ENCODE data around the gene GRAPL.
"Not testable (repeated sequence)": the region's sequence is repeated elsewhere in the genome, so short reads cannot be mapped to it uniquely, and the experiment has no call there.

The GRAPL gene

DNA sequence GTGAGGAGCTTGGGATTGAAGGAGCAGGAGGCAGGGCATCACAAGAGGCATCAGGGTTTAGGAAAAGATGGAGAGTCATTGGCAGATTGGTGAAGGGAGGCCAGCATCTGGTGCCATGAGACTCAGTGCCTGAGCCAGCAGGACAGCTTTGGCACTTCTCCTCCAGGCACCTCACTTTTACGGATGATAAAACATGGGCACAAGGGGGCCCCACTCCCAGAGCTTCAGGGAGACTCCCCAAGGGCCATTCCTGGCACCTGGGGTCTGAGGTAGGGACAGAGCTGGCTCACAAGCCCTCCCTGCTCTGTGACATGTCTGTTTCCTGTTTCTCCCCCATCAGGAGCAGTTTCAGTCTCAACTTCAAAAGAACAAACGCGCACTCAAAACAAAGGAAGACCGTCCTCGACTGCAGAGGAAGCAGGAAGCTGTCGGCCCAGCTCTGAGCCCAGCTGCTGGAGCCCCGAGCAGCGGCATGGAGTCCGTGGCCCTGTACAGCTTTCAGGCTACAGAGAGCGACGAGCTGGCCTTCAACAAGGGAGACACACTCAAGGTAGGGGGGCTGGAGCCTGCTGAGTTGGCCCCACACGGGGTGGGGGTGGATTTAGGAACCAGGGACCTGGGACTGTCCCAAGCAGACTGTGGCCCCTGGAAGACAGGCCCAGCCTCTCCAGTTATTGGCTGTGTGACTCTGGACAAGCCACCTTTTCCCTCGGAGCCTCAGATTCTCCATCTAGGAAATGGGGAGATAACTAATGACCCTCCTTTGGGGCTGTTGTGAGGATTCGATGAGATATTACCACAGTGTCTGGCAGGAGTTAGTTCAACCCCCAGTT lies at the start of gene GRAPL:
TSS of gene GRAPL (plus strand) at position 442 of the 833 bp plus-strand sequence. CDS start at position 473, 31 bp downstream.
- not testable (repeated sequence) for DNase-seq (ENCODE audit: low read depth); H3K4me3 ChIP-seq (ENCODE audit: low read depth, low read length)

- not testable (repeated sequence) for DNase-seq (ENCODE audit: low read depth); H3K4me3 ChIP-seq (ENCODE audit: low read depth, low read length)
Measured at GRCh38 chr17:19088804-19089685, 38.3 kb upstream of the GRAPL start.

GRCh38 chr17:19090058-19090772 lies 37.2 kb upstream of the GRAPL start:
- H3K4me3 ChIP-seq (ENCODE audit: low read depth, low read length); DNase-seq (ENCODE audit: low read depth): not testable (repeated sequence)

GRCh38 chr17:19092737-19093683 lies 34.4 kb upstream of the GRAPL start:
- peak; percentile 87 for DNase-seq (ENCODE audit: low read depth)
- not testable (repeated sequence) for H3K4me3 ChIP-seq (ENCODE audit: low read depth, low read length)

DNA sequence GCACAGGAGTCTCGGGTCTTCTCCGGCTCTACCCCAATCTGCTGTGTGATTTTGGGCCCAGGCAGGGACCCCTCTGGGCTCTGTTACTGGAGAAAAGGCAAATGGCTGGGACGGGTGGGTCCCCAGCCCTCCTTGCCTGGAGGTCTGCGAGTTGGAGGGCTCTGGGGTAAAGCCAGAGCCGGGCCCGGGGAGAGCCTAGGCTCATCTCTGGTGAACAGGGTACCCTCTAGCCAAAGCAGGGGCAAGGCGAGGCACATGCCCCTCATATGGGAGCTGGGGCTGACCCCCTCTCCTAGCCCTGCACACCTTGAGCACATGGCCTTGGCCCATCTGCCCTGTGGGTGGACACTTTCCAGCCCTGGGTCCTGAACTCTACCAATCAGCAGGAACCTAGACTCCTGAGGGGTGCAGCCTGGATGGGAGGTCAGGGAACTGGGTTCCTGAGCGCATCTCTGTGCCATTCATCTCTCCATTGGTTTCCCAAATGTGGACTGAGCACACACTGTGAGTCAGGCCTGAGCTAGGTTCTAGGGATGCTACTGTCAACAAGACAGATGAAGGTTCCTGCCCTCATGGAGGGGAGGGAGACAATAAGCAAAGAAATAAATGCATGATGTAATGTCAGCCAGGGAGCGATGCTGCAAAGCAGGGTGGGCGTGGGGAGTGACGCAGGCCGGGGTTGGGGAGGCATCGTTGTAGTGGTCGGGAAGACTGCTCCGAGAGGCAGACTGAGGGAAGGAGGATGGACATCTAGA lies 33.5 kb upstream of the GRAPL start:
- not testable (repeated sequence) for H3K4me3 ChIP-seq (ENCODE audit: low read depth, low read length); DNase-seq (ENCODE audit: low read depth)

DNA sequence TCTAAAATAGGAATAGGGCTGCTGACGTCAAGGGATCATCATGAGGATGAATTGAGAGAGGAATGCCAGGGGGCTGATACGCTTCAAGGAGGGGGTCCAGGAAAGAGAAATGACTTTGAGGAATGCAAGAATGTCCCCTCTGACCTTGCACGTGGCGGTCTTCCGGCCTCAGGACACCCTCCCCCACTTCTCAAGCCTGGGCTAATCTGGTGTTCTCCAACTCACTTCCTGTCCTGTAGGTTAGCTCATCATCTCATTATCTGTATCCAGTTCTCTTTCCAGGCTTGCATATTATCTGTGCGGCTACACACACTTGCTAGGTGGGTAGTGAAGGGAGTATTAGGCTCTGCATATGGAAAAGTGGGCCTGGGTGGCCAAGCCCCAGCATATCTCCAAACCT lies 18.9 kb upstream of the GRAPL start:
- not testable (repeated sequence) for DNase-seq (ENCODE audit: low read depth); H3K4me3 ChIP-seq (ENCODE audit: low read depth, low read length)

DNA sequence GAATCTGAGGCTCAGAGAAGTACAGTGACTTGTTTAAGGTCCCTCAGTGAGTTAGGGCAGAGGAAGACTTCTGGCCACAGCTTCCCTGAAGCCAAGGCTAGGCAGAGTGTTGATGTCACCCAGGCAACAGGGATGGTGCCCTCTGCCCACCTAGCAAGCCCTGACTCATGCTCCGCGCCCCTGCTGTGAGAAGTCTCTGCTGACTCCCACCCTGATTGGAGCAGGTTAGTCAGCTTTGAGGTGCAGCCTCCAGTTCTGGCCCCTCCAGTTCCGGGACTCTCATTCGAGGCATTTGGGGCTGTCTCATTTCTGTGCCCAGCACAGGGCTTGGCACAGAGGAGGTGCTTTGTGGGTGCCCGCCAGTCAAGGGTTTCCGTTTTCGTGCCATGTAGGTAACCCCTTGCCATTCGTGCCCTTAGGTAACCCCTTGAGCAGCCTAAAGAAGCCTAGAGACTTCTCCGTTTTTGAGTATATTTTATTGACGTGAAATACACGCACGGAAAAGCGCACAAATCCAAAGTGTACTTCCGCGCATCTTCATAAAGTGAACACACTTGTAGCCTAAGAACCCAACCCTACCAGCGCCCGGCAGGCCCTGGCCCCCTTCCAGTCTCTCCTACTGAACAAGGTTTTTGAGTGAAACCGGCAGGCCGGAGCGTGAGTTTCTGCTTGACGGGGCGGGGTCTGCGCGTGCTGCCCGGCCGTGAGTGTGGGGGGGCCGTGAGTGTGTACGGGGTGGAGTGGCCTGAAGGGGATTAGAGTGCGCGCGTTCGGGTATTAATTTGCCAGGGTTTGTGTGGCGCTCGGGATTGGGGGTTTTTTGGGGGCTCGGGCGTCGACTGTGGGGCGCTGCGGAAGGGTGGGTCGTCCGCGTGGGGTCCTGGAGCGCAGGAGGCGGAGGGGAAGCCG lies 16.9 kb upstream of the GRAPL start:
- not testable (repeated sequence) for DNase-seq (ENCODE audit: low read depth)
- H3K4me3 ChIP-seq (ENCODE audit: low read depth, low read length) = peak overlapping the region; percentile 37

- peak overlapping the region; percentile 42 for H3K4me3 ChIP-seq (ENCODE audit: low read depth, low read length)
- TF ChIP-seq, protein P1, sequence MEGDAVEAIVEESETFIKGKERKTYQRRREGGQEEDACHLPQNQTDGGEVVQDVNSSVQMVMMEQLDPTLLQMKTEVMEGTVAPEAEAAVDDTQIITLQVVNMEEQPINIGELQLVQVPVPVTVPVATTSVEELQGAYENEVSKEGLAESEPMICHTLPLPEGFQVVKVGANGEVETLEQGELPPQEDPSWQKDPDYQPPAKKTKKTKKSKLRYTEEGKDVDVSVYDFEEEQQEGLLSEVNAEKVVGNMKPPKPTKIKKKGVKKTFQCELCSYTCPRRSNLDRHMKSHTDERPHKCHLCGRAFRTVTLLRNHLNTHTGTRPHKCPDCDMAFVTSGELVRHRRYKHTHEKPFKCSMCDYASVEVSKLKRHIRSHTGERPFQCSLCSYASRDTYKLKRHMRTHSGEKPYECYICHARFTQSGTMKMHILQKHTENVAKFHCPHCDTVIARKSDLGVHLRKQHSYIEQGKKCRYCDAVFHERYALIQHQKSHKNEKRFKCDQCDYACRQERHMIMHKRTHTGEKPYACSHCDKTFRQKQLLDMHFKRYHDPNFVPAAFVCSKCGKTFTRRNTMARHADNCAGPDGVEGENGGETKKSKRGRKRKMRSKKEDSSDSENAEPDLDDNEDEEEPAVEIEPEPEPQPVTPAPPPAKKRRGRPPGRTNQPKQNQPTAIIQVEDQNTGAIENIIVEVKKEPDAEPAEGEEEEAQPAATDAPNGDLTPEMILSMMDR (conservative IDR thresholded peaks at IDR 0.05; ENCODE audit: low read depth, low read length) = peak; percentile 18
- DNase-seq (ENCODE audit: low read depth) = peak; percentile 65
Measured at GRCh38 chr17:19111111-19111711, 16.2 kb upstream of the GRAPL start.

GRCh38 chr17:19111801-19112458 lies 15.5 kb upstream of the GRAPL start:
- DNase-seq (ENCODE audit: low read depth); H3K4me3 ChIP-seq (ENCODE audit: low read depth, low read length): not testable (repeated sequence)

DNA sequence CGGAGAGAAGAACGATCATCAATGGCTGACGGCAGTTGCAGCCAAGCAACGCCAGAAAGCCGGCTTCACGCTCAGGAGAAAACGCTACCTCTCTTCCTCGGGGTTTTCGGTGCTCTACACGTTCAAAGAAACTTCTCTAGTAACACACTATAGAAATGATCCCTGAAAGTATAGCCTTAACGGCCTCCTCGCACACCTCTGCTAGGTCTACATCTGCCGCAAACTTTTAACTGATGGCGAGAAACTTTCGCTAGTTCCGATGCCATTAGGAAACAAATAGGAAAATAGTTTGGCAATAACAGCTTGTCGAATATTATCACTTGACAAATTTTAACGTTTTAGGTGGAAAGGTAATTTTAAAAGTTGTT lies 14.9 kb upstream of the GRAPL start:
- peak; percentile 33 for DNase-seq (ENCODE audit: low read depth)
- H3K4me3 ChIP-seq (ENCODE audit: low read depth, low read length) = not testable (repeated sequence)

DNA sequence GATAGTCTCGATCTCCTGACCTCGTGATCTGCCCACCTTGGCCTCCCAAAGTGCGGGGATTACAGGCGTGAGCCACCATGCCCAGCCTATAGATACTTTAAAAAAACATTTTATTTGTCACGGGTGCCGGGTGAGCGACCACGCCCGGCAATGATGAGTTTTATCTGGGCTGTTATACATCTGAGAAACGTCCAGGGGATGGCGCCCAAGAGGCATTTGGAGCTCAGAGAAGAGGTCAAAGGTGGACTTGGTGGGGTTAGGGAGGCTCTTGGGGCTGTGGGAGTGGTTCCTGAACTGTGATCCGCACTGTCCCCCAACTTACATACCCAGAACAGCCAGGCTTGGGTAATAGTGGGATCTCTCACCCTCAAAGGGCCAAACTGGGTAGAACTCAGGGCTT lies 8.7 kb upstream of the GRAPL start:
- H3K4me3 ChIP-seq (ENCODE audit: low read depth, low read length); DNase-seq (ENCODE audit: low read depth): not testable (repeated sequence)

DNA sequence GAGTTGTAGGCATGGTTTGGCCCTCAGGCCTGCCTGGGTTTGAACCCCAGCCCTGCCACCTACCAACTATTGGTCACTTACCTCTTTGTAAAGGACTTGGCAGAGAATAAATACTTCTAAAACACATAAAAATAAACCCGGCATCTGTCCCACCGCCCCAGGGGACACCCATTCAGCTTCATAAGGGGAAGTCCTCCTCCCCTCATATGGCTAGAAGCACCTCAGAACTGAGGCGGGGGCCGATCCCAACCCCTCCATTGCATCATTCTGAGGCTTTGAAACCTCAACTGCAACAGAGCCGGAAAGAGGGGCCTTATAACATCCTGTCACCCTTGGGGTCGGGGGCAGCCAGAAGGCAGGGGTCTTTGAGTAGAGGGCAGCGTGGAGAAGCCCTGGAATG lies 2.1 kb upstream of the GRAPL start:
- H3K4me3 ChIP-seq (ENCODE audit: low read depth, low read length); DNase-seq (ENCODE audit: low read depth): not testable (repeated sequence)

DNA sequence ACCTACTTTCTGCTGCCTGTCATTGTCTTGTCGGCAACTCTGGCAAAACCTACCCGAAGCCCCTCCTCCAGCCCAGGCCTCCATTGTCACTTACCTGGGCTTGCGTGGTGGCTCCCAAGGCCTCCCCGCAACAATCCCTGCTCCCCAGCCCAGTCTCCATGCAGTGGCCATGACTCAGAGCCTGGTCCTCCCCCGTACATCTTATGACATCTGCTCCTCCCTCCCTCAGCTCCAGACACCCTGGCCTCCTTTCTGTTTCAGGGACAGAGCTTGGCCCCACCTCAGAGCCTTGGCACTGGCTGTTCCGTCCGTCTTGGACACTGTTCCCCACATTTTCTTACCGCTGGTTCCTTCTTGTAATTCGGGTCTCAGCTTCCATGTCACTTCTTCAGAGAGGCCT lies 2.1 kb downstream of the GRAPL start:
- H3K4me3 ChIP-seq (ENCODE audit: low read depth, low read length); DNase-seq (ENCODE audit: low read depth): not testable (repeated sequence)

GRCh38 chr17:19131108-19131507 lies 3.7 kb downstream of the GRAPL start:
- not testable (repeated sequence) for H3K4me3 ChIP-seq (ENCODE audit: low read depth, low read length); DNase-seq (ENCODE audit: low read depth)
